SH-SY5Y (cell line): Measurements from ENCODE around the gene PILRA.
A peak's percentile ranks its signal among the peaks of the same experiment; 100 is the strongest.

Experiments used
- GATA2 ChIP-seq: IDR thresholded peaks from 2 replicates; pipeline ENCODE4 v1.6.1; 2011; ENCODE audit warnings: mild to moderate bottlenecking, low read depth, low read length
- GATA3 ChIP-seq: IDR thresholded peaks from 2 replicates; pipeline ENCODE4 v1.6.1; 2011; ENCODE audit warnings: low read depth, mild to moderate bottlenecking, low read length, moderate library complexity

DNA sequence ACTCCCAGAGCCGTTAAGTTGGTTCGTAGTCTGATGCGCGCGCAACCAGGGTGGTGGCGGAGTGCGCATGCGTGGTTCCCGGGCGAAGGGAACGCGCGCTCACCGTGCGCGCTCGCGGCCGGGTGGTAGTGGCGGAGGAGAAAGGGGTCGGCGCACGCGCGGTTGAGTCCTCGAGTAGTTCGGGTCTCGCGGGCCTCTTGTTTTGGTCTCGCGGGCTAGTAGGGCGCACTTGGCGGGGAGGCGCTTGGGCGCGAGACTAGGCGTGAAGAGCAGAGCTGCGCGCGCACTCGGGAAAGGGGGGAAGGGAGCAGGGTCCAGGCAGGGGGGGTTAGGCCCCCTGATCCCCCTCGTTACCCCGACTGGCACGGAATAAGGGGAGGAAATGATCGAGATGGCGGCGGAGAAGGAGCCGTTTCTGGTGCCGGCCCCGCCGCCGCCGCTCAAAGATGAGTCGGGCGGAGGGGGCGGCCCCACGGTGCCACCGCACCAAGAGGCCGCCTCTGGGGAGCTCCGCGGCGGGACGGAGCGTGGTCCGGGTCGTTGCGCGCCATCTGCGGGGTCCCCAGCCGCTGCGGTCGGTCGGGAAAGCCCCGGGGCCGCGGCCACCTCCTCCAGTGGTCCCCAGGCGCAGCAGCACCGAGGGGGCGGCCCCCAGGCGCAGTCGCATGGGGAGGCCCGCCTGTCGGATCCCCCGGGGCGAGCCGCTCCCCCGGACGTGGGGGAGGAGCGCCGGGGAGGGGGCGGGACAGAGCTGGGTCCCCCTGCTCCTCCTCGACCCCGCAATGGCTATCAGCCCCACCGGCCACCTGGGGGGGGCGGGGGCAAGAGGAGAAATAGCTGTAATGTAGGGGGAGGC, 56.6 kb downstream of the PILRA start, which contains the start of gene MEPCE:
- TF ChIP-seq GATA2 (peak; percentile 10; the same call in 1 of the 2 replicates), GATA3 (no peak)
